Fibroblast of pulmonary artery (primary cell): ENCODE measurements around the gene CDC42.

Source experiments
- DNase-seq: peaks from one replicate; pipeline ENCODE4 v3.0.0-alpha.2; 2010; ENCODE audit warnings: low read depth
- H3K4me3 ChIP-seq: replicated peaks from 2 replicates; pipeline ENCODE4 v1.5.1; 2011; ENCODE audit warnings: low read depth, mild to moderate bottlenecking, control low read depth, low read length, moderate library complexity
- CTCF ChIP-seq: IDR thresholded peaks from 2 replicates; pipeline ENCODE4 v1.5.1; 2011; ENCODE audit warnings: mild to moderate bottlenecking, control low read depth, low read length, inconsistent platforms; ENCODE audit errors: missing control alignments

CDC42 gene

GRCh38 chr1:22118291-22118992 is 65.9 kb downstream of the CDC42 start:
- no peak for TF ChIP-seq CTCF
- DNase-seq = no peak
- no peak overlapping the region for H3K4me3 ChIP-seq

DNA sequence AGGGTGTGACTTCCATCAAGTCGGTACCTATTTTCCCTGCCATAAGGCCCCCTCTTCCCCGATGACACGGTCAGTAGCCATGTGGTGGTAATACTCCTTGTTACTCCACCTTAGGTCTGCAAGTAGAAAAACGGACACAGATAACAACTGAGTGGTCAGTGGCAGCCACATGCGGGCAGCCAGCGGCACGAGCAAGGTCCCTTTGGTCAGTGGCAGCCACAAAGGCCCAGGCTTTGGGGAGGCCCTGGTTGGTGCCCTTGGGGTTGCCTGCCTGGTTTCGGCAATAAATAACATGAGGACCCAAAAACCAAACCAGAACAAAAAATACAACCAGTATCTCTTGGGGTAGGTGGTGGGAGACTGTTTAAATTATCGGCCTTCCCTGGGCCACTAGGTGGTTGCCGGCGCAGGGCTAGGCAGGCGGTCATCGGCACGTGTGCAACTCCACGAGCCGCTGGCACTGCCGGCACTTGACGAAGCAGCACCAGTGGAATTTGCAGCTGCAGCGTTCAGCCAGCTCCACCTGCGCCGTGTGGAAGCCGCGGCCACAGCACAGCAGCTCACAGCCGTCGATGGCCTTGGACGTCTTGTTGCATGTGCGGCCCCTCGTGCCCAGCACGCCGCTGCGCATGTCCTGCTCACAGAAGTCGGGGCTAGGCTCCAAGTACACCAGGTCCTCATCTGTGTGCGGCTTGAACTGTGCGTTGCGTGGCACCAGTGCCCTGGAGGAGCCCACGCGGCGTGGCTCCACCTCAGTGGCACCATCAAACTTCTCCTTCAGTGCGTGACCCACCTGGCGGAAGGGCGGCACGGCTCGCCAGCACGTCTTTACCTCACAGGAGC is 67.3 kb downstream of the CDC42 start:
- no peak for TF ChIP-seq CTCF
- no peak overlapping the region for H3K4me3 ChIP-seq
- no peak for DNase-seq

DNA sequence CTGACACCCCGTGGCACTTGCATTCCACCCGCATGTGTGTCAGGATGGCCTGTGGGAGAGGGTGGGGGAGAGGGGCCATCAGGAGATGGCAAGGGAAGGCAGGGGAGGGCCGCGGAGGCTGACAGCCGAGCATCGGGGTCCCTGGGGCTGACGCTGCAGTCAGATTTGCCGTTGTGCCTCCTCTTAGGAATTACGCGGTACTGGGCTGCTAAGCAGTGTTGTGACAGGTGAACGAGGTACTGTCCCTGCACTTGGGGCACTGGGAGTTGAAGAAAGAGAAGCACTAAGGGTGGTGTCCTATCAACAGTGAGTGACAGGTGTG is 67.9 kb downstream of the CDC42 start:
- DNase-seq = no peak
- H3K4me3 ChIP-seq = no peak overlapping the region
- TF ChIP-seq CTCF = no peak

DNA sequence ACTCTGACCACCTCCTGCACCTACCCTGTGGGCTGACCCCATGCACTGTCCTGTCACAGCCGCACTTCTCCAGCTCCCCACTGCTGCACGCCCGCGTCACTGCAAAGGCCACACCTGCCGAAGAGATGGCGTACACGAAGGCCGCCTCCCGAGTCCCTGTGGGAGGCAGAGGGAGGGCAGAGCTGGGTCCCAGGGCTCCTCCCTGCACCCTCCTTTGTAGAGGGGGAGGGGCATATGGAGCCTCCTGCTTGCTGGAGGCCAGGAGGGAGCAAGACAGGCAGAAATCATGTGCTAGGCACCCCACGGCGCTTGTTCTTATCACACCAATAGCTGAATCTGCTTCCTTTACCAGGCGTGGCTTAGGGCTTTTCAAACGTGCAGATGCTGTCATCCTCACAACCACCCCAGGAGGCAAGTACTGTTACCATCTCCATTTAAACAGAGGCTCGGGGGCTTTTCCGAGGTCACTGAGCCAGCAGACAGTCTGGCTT is 69.0 kb downstream of the CDC42 start:
- DNase-seq = no peak
- TF ChIP-seq CTCF = no peak
- H3K4me3 ChIP-seq = no peak overlapping the region

GRCh38 chr1:22122273-22123070 is 70.0 kb downstream of the CDC42 start:
- no peak for DNase-seq
- TF ChIP-seq CTCF = no peak
- no peak overlapping the region for H3K4me3 ChIP-seq

DNA sequence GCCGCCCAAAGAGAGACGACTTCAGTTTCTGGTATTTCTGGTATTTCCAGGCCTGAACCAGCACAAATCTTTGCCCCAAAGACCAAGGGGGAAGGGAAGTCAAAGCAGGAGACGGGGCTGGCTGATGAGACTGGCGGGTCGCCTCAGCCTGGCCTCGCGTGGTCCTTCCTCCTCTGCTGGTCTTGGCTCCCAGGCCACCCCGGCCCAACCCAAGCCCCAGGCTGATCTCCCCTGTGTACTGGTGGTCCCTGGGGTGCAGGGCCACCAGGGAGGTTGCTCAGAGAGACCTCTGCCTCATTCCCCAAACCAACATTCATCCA is 70.5 kb downstream of the CDC42 start:
- no peak overlapping the region for H3K4me3 ChIP-seq
- no peak for TF ChIP-seq CTCF
- DNase-seq = no peak
